Liver (tissue), 9 donors: ENCODE results near the gene FMN2. TPM values are rescaled to one million over a fixed set of nuclear protein-coding genes. Genes with fewer than 3 reads are reported as not detected.

Experiments
- DNase-seq: peaks from one replicate; pipeline ENCODE4 v3.0.0-alpha.2; 2017; ENCODE audit warnings: low spot score
- H3K27ac ChIP-seq, 2 donors: one replicate each; pipeline ENCODE4 v1.7.0; 2013; ENCODE audit warnings: inconsistent platforms in 2 of 2, low read length in 2 of 2, control low read depth in 1 of 2, low read depth in 1 of 2, mild to moderate bottlenecking in 1 of 2
- H3K27me3 ChIP-seq, 4 donors: one replicate each; pipeline versions ENCODE4 v1.6.1 to v1.7.0; 2013; ENCODE audit warnings: low read length in 3 of 4, inconsistent platforms in 1 of 4, mild to moderate bottlenecking in 1 of 4, moderate library complexity in 1 of 4; ENCODE audit not compliant: control insufficient read depth in 4 of 4, insufficient read depth in 4 of 4
- H3K36me3 ChIP-seq, 4 donors: one replicate each; pipeline versions ENCODE4 v1.6.1 to v1.7.0; 2013; ENCODE audit warnings: low read length in 3 of 4, mild to moderate bottlenecking in 3 of 4, low read depth in 1 of 4, moderate library complexity in 1 of 4; ENCODE audit not compliant: control insufficient read depth in 4 of 4, insufficient read depth in 3 of 4
- H3K4me1 ChIP-seq, 4 donors: one replicate each; pipeline versions ENCODE4 v1.6.1 to v1.7.0; 2013; ENCODE audit warnings: low read length in 3 of 4, mild to moderate bottlenecking in 3 of 4, moderate library complexity in 1 of 4; ENCODE audit not compliant: control insufficient read depth in 4 of 4, insufficient read depth in 4 of 4
- H3K4me3 ChIP-seq, 3 donors: one replicate each; pipeline versions ENCODE4 v1.6.1 to v1.7.0; 2013; ENCODE audit warnings: low read length in 3 of 3, control low read depth in 1 of 3, low read depth in 1 of 3, mild to moderate bottlenecking in 1 of 3
- H3K9ac ChIP-seq, 2 donors: one replicate each; pipeline ENCODE4 v1.7.0; 2013; ENCODE audit warnings: low read length in 2 of 2, mild to moderate bottlenecking in 2 of 2, moderate library complexity in 2 of 2, control low read depth in 1 of 2, low read depth in 1 of 2
- H3K9me3 ChIP-seq, 4 donors: one replicate each; pipeline versions ENCODE4 v1.6.1 to v1.7.0; 2013; ENCODE audit warnings: low read length in 3 of 4; ENCODE audit not compliant: control insufficient read depth in 4 of 4
- EGR1 ChIP-seq, 2 donors: IDR thresholded peaks; 2 replicates each; pipeline ENCODE4 v1.6.1; 2016 to 2018; ENCODE audit warnings: antibody characterized with exemption in 2 of 2, low read depth in 2 of 2
- FOXA1 ChIP-seq: IDR thresholded peaks from 2 replicates; pipeline ENCODE4 v1.6.1; 2016; ENCODE audit warnings: antibody characterized with exemption
- FOXA2 ChIP-seq: IDR thresholded peaks from 2 replicates; pipeline ENCODE4 v1.6.1; 2016; ENCODE audit warnings: antibody characterized with exemption
- GABPA ChIP-seq, 2 donors: IDR thresholded peaks in 1 of 2; conservative IDR thresholded peaks in 1 of 2; 2 replicates each; pipeline ENCODE4 v1.6.1; 2016; ENCODE audit warnings: antibody characterized with exemption in 2 of 2, mild to moderate bottlenecking in 1 of 2, moderate library complexity in 1 of 2
- HNF4A ChIP-seq, 2 donors: conservative IDR thresholded peaks; 2 replicates each; pipeline ENCODE4 v1.6.1; 2016; ENCODE audit warnings: antibody characterized with exemption in 2 of 2, mild to moderate bottlenecking in 2 of 2
- HNF4G ChIP-seq: IDR thresholded peaks from 2 replicates; pipeline ENCODE4 v1.6.1; 2016; ENCODE audit warnings: antibody characterized with exemption
- JUND ChIP-seq, 2 donors: IDR thresholded peaks; 2 replicates each; pipeline ENCODE4 v1.6.1; 2016; ENCODE audit warnings: antibody characterized with exemption in 2 of 2
- NR2F2 ChIP-seq: IDR thresholded peaks from 2 replicates; pipeline ENCODE4 v1.6.1; 2016; ENCODE audit warnings: antibody characterized with exemption
- RAD21 ChIP-seq, 2 donors: IDR thresholded peaks; 2 replicates each; pipeline ENCODE4 v1.6.1; 2016; ENCODE audit warnings: antibody characterized with exemption in 2 of 2, mild to moderate bottlenecking in 2 of 2
- SP1 ChIP-seq: IDR thresholded peaks from 2 replicates; pipeline ENCODE4 v1.6.1; 2018; ENCODE audit warnings: antibody characterized with exemption, mild to moderate bottlenecking
- TAF1 ChIP-seq: conservative IDR thresholded peaks from 2 replicates; pipeline ENCODE4 v1.6.1; 2016; ENCODE audit warnings: antibody characterized with exemption, mild to moderate bottlenecking
- YY1 ChIP-seq: IDR thresholded peaks from 2 replicates; pipeline ENCODE4 v1.6.1; 2016; ENCODE audit warnings: antibody characterized with exemption, mild to moderate bottlenecking
- WGBS: extraction: QIAGEN DNeasy Blood & Tissue Kit; methylation state at CpG from one replicate; pipeline ENCODE4 v1.1.7; 2013; 5-methylcytosine and 5-hydroxymethylcytosine counted together
- polyA plus RNA-seq, 2 donors: library from polyadenylated mRNA; stranded (reverse) in 1 of 2; unstranded in 1 of 2; fragments of 200-250 nt in 1 of 2; fragments of >200 nt in 1 of 2; fragmentation: Nextera tagmentation in 1 of 2; extraction: Ambion mirVana in 1 of 2; gene quantifications; one replicate each; pipeline versions ENCODE4 v1.2.1 to v1.2.3, GENCODE V29; 2013 to 2015
- total RNA-seq, 2 donors: library from RNA; depleted of rRNA; stranded (reverse); fragments of >200 nt; gene quantifications; one replicate each; pipeline ENCODE4 v1.2.3, GENCODE V29; 2014
- TF ChIP-seq, protein P1 (sequence below): IDR thresholded peaks from 2 replicates; pipeline ENCODE4 v1.6.1; 2016; ENCODE audit warnings: antibody characterized with exemption
- TF ChIP-seq, protein P2 (sequence below): fragments of 150-350 bp; IDR thresholded peaks from 2 replicates; pipeline ENCODE4 v1.5.1; 2017; ENCODE audit warnings: improper control_type of control experiment, low read depth, low read length; ENCODE audit not compliant: missing input control
- TF ChIP-seq, protein P3 (sequence below): IDR thresholded peaks from 2 replicates; pipeline ENCODE4 v1.6.1; 2016; ENCODE audit warnings: antibody characterized with exemption
- TF ChIP-seq, protein P4 (sequence below): IDR thresholded peaks from 2 replicates; pipeline ENCODE4 v1.6.1; 2016; ENCODE audit warnings: antibody characterized with exemption
- TF ChIP-seq, protein P5 (sequence below): IDR thresholded peaks from 2 replicates; pipeline ENCODE4 v1.6.1; 2016; ENCODE audit warnings: antibody characterized with exemption, mild to moderate bottlenecking
- donor health status: healthy.
- donor health status: healthy.
- donor health status: healthy.
- donor health status: healthy.
- donor health status: healthy.

FMN2 gene
- total and polyA plus RNA-seq, 4 donors, result 0.17 TPM; not detected in 3

DNA sequence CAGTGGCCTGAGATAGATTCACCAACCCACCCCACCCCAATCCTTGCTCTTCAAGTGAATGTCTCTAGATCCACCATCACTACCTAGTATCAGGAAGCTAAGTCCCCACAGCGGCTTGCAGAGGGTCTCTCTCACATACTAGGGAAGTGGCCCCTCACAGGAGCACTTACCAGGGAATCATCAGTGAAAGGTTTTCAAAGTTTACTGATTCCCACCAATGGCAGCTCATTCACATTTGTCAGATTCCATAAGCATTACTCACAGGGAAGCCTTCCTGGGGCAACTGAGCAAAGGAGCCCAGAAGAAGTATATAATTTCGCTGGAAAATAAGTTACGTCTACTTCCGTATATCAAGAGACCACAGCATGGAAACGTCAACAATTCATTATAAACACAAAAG lies 399.5 kb downstream of the FMN2 start:
- Histone ChIP-seq H3K27ac (no peak overlapping the region), H3K4me1 (no peaks in the 10 kb centered on the region), H3K9me3 (no peaks in the 10 kb centered on the region), H3K27me3 (no peaks in the 10 kb centered on the region), H3K4me3 (no peak overlapping the region), H3K9ac (no peak overlapping the region), H3K36me3 (peaks cover 0 to 9% (median 3%) of the 10 kb centered on the region in 4 donors)
- 90% methylated on average over 5 of the region's 5 CpGs for WGBS
- no peak for DNase-seq
- TF ChIP-seq SP1 (no peak), EGR1 (IDR thresholded peaks at IDR 0.05; ENCODE audit: low read depth in 2 of 2) (no peak), YY1 (no peak), JUND (IDR thresholded peaks at IDR 0.05) (no peak), NR2F2 (no peak), TAF1 (no peak), FOXA2 (no peak), FOXA1 (no peak), GABPA (IDR thresholded peaks at IDR 0.05 in 1 of 2, conservative IDR thresholded peaks at IDR 0.05 in 1 of 2) (no peak), HNF4G (no peak), RAD21 (IDR thresholded peaks at IDR 0.05) (no peak), HNF4A (conservative IDR thresholded peaks at IDR 0.05) (no peak)
- TF ChIP-seq, protein P1, sequence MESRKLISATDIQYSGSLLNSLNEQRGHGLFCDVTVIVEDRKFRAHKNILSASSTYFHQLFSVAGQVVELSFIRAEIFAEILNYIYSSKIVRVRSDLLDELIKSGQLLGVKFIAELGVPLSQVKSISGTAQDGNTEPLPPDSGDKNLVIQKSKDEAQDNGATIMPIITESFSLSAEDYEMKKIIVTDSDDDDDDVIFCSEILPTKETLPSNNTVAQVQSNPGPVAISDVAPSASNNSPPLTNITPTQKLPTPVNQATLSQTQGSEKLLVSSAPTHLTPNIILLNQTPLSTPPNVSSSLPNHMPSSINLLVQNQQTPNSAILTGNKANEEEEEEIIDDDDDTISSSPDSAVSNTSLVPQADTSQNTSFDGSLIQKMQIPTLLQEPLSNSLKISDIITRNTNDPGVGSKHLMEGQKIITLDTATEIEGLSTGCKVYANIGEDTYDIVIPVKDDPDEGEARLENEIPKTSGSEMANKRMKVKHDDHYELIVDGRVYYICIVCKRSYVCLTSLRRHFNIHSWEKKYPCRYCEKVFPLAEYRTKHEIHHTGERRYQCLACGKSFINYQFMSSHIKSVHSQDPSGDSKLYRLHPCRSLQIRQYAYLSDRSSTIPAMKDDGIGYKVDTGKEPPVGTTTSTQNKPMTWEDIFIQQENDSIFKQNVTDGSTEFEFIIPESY, result no peak
- TF ChIP-seq, protein P2, sequence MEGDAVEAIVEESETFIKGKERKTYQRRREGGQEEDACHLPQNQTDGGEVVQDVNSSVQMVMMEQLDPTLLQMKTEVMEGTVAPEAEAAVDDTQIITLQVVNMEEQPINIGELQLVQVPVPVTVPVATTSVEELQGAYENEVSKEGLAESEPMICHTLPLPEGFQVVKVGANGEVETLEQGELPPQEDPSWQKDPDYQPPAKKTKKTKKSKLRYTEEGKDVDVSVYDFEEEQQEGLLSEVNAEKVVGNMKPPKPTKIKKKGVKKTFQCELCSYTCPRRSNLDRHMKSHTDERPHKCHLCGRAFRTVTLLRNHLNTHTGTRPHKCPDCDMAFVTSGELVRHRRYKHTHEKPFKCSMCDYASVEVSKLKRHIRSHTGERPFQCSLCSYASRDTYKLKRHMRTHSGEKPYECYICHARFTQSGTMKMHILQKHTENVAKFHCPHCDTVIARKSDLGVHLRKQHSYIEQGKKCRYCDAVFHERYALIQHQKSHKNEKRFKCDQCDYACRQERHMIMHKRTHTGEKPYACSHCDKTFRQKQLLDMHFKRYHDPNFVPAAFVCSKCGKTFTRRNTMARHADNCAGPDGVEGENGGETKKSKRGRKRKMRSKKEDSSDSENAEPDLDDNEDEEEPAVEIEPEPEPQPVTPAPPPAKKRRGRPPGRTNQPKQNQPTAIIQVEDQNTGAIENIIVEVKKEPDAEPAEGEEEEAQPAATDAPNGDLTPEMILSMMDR, result no peak
- TF ChIP-seq, protein P3, sequence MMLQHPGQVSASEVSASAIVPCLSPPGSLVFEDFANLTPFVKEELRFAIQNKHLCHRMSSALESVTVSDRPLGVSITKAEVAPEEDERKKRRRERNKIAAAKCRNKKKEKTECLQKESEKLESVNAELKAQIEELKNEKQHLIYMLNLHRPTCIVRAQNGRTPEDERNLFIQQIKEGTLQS, result no peak
- TF ChIP-seq, protein P4, sequence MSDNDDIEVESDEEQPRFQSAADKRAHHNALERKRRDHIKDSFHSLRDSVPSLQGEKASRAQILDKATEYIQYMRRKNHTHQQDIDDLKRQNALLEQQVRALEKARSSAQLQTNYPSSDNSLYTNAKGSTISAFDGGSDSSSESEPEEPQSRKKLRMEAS, result no peak
- TF ChIP-seq, protein P5, sequence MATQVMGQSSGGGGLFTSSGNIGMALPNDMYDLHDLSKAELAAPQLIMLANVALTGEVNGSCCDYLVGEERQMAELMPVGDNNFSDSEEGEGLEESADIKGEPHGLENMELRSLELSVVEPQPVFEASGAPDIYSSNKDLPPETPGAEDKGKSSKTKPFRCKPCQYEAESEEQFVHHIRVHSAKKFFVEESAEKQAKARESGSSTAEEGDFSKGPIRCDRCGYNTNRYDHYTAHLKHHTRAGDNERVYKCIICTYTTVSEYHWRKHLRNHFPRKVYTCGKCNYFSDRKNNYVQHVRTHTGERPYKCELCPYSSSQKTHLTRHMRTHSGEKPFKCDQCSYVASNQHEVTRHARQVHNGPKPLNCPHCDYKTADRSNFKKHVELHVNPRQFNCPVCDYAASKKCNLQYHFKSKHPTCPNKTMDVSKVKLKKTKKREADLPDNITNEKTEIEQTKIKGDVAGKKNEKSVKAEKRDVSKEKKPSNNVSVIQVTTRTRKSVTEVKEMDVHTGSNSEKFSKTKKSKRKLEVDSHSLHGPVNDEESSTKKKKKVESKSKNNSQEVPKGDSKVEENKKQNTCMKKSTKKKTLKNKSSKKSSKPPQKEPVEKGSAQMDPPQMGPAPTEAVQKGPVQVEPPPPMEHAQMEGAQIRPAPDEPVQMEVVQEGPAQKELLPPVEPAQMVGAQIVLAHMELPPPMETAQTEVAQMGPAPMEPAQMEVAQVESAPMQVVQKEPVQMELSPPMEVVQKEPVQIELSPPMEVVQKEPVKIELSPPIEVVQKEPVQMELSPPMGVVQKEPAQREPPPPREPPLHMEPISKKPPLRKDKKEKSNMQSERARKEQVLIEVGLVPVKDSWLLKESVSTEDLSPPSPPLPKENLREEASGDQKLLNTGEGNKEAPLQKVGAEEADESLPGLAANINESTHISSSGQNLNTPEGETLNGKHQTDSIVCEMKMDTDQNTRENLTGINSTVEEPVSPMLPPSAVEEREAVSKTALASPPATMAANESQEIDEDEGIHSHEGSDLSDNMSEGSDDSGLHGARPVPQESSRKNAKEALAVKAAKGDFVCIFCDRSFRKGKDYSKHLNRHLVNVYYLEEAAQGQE, result no peak

DNA sequence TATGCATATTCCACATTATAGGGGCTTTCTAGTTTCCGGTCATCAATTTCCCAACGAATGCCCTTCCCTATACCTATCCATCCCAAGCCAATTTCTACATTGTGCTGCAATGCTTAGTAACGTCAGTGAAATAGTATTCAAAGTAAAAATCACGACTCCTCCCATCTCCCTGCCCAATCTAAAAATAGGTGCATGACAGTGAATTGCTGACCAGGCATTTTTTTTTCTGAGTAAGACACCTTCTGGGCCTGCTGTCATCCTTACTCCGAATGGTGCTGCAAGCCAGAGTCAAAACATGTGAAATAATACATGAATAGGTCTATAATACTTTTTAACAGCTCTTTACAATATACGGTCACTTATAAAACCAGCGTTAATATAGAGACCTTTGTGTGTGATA lies 400.1 kb downstream of the FMN2 start:
- Histone ChIP-seq H3K36me3 (peaks cover 0 to 9% (median 4%) of the 10 kb centered on the region in 4 donors), H3K4me3 (no peak overlapping the region), H3K27me3 (no peaks in the 10 kb centered on the region), H3K27ac (no peak overlapping the region), H3K9ac (no peak overlapping the region), H3K4me1 (no peaks in the 10 kb centered on the region), H3K9me3 (no peaks in the 10 kb centered on the region)
- TF ChIP-seq YY1 (no peak), HNF4A (conservative IDR thresholded peaks at IDR 0.05) (no peak)
- TF ChIP-seq, protein P2, result no peak
- no peak for DNase-seq
- WGBS, result 90% methylated on average over 7 of the region's 7 CpGs
